Activated CD4-positive, CD25-positive, alpha-beta regulatory T cell treated with anti-CD3 and anti-CD28 coated beads, Interleukin-2, amount 50 U/mL, for 24 hours (primary cell): Measurements from ENCODE around the gene CNDP1.

Source experiments
- ATAC-seq, 2 donors: fragments of 150-1000 bp; cut with Tn5 transposase; one replicate each; pipeline ENCODE4 v1.10.0; 2021; ENCODE audit warnings: mild to moderate bottlenecking in 1 of 2, moderate library complexity in 1 of 2

CNDP1 gene

DNA sequence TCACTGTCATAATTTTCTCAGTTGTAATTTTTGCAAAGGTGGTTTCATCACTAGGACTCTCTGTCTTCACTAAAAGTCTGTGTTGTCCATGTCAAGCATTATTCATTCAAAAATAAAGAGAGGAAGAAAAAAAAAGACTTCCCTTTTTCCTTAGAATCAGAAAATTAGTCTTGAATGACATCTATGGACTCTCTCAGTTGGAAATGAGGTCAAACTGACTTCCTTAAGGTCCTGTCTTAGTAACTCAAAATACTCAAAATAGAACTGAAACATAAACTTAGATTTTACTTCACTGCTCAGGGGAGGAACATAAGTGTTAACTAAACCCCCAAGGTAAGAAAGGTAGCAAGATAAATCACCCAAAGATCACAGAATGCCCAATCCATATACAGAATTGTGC, 61.1 kb downstream of the CNDP1 start:
- no peak for ATAC-seq

DNA sequence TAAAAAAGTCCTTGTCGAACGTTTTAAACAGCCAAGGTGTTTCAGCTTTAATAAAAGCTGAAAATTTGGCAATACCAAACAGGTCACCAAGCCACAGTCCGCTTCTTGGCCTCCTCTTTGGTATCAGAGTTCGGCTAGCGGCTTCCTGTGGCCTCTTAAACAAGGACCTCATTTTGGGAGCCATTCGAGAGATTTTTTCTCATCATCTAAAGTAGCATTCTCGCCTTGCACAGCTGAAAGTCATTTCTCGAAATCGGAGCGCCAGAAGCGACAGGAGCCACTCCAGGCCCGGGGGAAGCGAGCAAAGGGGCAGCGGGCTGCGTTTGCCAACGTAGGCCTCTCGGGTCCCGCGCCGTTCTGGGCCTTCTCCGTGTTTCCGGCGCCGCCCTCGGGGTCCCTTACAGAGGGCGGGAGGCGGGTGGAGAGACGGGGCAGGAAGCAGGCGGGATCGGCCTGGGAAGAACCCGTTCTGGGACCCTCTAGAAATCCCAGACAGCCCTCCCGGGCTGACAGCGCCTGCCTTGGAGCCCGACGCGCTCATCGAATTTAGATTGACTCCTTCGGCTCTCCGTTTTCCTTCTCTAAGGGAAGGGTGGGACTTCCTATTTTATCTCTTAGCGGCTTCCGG, 62.8 kb downstream of the CNDP1 start:
- ATAC-seq = peak; percentile 45 to 52

DNA sequence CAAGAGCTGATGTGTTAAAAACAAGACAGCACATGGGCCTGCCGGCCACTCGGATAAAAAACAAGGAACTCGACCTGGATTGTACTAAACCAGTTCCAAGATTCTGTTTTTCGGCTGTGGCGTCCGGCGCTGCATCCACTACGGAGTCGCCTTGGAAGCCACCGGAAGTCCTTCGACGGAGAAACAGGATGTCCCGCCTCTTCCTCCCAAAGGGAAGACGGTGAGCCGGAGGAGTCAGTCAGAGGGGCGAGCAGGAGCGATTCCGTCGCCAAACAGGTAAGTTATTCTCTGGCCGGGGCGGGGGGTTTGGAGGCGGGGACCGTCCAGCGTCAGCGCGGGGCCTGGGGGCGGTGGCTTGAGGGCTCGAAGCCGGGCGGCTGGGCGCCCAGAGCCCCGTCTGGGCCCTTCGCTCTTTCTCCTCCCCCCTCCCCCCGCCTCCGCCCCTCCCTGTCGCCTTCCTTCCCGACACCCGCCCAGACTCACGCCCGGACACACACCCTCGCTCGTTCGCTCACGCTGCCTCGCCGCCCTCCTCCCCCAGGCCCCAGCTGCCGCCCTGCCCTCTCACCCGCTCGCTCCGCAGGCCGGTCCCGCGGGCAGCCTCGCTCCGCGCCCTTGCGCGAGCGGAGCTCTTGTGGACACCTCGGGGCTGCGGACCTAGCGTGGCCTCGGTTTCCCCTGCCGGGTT, 63.5 kb downstream of the CNDP1 start, which contains the start of gene ZNF407:
Gene ZNF407, plus strand, starts transcription at position 209 of the 688 bp plus-strand sequence. CDS start 33,150 bp downstream, outside the sequence.
- ATAC-seq = peak; percentile 80 to 86

DNA sequence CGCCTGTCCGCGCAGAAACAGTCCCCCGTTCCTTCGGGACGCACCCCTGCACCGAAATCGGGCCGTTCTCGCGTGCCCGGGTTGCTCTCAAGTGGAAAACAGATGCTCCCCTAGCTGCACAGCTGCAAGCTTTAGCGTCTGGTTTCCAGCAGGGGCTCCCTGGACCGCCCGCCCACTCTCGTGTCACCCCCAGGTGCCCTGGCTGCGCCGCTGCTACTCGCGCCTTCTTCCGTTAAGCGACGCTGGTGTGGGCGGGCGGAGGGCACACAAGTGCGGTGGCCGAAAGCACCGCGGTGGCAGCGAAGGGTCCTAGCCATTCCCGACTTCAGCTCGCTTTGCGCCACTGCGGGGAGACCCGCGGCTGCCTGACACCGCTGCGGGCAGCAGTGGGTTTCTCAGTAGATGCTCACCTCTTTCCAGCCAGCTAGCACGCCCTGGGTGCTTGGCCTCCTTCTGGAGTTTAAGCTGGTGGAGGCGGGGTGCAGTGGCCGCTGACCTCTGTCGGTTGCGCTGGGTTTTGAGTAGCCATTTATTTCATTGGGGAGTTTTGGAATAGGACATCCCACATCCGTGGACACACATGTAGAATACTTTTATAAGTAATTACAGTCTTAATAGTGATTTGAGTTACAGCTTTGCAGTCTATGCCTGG, 64.2 kb downstream of the CNDP1 start:
- ATAC-seq = peak; percentile 48 to 63

DNA sequence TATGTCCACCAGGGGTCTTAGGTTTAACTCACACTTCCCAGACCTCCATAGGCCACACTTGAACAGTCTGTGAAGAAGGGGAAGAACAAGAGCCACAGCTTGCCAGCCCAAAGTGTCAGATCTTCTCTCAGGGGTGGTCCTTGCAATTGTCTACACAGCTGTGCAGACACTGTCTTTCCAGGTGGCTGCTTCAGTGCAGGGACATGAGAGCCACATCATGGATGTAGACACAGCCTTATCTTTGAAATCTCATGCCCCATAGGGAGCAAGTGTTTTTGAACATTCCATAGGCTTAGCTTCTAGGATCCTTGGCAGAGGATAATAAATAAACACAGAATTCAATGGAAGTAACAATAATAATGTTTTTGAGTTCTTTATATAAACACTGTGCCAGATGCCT, 70.1 kb downstream of the CNDP1 start:
- ATAC-seq = no peak

DNA sequence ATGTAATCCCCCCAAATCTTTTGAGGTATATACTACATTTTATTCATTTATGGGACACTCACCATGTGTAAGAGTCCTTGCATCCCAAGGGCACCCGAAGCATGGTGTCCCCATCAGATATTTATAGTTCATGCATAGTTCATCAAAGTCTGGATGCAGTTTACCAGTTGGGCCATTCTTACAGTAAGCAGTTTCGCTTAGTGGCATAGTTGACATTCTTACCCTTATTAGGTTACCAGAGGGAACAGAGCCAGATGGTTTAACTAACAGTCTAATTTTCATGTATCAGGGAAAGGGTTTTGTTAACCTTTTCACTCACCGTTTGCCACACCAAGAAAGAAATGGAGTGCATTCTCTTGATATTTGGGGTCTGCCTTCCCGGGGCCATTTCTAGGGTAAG, 70.5 kb downstream of the CNDP1 start:
- ATAC-seq = no peak

DNA sequence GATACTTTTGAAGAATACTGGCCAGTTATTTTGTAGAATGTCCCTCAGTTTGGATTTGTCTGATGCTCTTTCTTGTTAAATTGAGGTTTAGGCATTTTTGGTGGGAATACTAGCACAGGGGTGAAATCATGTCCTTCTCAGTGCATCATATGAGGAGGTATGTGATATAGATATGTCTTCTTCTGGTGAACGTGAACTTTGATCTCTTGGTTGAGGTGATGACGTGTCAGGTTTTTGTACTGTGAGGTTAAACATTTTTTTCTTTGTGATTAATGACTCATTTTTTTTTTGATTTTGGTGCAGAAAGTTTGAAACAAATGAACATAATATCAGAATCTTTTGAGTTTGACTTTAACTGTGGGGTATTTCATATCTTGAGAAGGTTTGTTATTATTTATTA, 74.4 kb downstream of the CNDP1 start:
- ATAC-seq = no peak

DNA sequence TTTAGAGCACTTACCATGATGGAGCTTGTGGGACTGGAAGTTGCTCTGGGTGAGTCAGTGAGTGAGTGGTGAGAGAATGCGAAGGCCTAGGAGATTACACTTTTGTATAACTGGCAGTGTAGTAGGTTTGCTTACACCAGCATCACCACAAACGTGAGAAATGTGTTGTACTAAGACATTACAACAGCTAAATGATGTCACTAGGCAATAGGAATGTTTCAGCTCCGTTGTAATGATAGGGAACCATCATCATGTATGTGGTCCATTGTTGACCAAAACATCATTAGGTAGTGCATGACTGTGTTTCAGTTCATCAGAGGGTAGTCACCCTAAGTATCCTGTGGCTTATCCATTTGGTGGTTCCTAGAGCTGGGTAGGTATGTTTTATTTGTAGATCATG, 75.2 kb downstream of the CNDP1 start:
- no peak for ATAC-seq

DNA sequence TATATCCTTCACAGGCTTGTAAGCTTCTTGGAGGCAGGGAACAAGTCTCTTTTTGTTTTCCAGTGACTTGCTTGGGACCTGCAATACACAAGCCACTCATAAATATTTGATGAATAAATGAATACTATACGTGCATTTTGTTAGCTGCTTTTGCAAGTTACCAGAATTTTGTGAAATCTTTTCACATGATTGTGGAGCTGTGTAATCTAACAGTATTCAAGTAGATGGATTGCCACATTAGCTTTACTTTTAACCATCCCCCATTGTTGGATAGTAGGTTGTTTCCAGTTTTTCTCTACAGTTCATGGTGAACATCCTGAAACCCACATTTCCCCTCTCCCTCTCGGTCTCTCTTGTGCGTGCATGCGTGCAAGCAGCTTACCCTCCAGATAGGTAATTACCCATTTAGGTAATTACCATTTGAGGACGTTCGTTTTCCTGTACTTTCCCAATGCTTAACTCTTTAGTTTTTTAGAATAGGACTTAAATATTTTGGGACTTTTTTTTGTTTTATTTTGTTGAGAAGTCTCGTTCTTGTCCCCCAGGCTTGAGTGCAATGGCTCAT, 75.8 kb downstream of the CNDP1 start:
- no peak for ATAC-seq

DNA sequence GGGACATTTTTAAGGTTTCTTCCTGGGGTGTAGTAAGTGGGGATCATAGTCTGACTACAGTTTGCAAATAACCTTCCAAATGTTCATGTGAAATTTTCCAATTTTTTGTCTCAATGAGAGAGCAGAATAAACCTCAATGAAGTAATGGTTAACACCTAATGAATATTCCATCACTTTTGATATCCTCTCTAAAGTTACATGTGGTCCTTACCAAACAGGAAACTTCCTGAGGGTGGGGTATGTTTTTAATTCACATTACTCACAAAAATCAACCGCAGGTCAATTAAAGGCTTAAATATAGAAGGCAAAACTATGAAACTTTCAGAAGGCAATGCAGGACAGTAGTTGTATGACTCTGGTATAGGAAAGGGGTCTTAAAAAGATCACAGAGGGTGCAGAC, 76.6 kb downstream of the CNDP1 start:
- ATAC-seq = no peak

DNA sequence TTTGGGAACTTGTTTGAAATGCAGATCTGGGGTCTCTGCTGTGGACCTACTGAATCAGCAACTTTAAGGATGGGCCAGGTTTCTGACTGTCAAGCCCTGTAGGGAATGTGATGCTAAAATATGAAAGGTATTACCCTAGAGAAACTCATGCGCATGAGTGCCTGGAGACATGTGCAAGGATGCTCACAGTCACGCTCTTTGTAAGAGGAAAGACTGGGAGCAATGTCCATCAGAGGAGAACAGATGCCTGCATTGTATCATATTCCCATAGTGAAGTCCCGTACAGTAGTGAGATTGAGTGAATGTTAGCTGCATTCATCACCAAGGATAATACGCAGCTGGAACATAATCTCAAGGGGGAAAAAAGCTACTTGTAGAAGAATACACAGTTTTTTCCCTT, 77.5 kb downstream of the CNDP1 start:
- no peak for ATAC-seq

DNA sequence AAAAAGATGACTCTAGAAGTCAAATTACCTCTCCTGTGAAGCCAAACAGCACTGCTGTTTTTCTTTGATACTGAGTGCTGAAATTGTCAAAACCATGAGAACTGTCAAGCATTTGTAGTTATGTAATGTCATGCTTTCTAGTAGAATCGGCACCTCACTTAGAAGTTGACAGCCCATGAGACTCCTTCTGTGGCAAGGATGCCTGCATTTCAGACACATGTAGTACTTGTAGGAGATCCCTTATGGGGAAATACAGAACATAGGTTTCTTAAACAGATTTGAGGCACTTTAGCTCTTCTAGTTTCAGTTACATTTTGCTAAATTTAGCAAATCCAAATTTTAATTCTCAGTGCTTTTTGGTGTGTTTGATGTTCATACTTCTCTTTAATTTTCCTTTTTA, 79.1 kb downstream of the CNDP1 start:
- ATAC-seq = no peak

DNA sequence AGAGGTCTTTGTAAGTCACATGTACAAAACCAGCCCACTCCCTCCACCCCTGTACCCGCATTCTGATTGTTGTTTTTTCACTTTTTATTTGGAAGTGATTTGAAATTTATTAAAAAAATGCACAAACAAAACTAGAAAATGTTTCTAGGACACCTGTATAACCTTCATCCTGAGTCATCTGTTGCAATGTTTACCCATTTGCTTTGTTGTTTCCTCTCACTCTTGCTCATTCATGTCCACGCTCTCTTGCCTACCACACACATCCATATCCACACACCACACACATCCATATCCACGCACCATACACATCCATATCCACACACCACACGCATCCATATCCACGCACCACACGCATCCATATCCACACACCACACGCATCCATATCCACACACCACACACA, 82.2 kb downstream of the CNDP1 start:
- ATAC-seq = no peak

DNA sequence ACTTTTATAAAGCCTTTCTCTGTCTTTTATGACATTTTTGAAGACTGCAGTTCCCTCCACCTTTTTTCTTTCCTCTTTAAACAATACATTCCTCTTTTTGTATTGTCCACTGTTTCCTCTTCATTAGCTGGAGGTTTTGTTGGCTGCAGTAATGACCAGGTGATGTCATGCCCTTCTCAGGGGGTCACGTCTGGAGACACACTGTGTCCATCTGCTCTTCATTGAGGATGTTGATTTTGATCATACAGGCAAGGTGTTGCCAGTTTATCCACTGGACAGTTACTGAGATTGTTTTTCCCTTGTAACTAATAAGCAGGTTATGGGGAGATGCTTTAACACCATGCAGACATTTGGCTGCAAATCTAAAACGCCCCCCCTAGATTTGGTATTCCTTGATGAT, 83.2 kb downstream of the CNDP1 start:
- ATAC-seq = no peak

DNA sequence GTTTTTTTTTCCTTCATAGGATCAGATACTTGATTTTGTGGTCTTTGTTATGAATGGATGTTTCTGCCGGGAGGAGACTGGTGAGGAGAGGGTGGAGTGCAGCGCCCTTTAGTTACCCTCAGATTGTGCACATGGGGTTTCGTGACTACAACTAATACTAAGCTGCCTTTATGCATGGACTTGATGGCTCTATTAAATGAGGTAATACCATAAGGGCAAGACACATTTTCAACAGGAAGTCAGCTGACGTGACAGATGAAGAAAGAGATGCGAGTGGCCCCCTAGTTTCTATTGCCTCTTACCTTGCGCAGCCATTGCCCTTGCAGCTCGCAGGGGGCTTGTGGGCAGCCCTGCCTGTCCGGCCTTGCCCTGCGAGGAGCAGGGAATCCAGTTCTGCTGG, 87.8 kb downstream of the CNDP1 start:
- no peak for ATAC-seq

DNA sequence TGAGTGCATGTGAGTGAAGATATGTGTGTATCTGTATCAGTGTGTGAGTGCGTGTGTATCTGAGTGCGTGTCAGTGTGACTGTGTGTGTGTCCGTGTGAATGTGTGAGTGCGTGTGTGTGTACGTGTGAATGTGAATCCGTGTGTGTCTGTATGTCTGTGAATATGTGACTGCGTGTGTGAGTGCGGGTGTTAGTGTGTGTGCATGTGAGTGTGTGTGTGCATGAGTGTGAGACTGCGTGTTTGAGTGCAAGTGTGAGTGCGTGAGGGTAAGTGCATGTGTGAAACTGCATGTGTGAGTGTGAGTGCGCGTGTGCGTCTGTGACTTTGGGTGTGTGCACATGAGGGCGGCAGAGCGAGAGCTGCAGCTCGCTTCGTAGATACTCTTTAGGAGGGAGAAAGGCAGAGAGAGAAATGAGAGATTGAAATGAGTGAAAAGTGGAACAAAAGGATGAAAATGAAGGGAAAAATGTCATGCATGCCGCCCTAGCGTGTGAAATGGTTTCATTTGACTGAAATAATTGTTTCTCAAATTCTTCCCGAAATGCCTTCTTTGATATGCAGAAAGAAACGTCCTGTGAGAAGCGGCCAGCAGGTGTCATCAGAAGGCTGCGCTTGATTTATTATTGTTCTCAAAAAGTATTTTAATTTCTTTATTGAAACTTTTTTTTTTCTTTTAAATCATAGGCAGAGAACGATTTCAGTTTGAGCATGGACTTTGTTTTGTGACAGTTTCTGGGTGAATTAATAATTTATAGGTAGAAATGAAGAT, 88.9 kb downstream of the CNDP1 start:
- ATAC-seq = no peak

DNA sequence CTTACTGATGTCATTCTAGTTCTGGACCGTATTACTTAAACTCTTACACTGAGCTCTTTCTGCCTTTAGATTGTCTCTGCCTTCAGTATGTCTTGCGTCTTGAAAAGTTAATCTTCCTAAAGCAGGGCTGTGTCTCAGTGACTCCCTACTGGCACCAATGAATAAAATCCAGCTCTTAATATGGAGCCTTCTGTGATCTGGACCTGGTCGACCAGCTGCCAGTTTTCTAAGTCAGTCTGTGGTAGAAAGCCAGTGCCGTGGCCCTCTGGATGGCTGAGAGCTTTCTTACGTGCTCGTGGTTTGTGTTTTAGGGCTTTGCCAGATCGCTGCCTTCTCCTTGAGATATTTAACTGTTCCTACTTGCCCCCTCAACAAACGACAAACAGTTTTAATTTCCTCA, 90.2 kb downstream of the CNDP1 start:
- no peak for ATAC-seq

DNA sequence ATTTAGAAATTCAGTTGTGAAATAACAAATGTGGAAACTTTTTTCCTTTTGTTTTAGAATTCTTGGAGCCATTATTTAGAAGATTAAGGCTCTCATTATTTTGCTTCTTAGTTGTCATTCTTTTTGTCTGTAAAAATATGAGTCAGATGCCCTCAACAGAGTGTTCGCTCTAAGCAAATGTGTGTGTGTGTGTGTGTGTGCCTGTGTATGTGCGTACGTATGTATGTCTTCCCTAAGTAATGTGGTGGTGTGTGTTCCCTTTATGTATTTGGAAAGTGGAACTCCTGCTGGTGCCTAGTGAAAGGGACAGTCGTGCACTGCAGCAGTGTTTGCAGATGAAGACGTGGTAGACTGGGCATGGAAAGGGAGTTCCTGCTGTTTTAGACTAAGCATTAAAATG, 90.9 kb downstream of the CNDP1 start:
- no peak for ATAC-seq

DNA sequence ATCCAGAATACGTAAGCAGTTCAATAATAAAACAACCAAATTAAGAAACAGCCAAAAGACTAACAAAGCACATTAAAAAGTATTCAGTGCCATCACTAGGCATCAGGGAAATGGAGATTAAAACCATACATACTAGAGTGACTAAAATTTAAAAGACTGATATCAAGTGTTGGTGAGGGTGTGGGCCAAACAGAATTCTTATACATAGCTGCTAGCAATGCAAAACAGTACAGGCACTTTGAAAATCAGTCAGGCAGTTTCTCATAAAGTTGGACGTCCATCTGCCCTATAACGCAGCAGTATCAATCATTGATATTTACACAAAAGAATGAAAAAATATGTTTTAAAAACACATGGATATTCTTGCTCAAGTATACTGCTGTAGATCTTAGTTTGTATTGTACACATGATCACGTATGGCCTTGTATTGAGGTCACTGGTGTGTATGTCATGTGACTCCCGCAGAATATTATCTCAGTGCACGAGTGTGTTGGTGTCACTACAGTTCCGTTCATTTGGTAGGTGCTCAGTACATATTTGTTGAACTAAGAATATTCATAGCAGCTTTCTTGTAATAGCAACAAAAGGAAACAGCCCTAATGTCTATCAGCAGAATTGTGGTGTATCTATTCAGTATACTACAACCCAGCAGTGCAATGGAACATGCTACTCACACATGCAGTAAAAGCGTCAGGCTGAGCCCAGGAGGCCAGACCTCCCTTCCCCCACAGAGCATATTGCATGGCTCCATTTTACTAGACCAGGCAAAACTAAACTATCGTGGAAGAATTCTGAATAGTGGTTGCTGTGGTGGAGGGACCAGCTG, 92.0 kb downstream of the CNDP1 start:
- ATAC-seq = no peak

DNA sequence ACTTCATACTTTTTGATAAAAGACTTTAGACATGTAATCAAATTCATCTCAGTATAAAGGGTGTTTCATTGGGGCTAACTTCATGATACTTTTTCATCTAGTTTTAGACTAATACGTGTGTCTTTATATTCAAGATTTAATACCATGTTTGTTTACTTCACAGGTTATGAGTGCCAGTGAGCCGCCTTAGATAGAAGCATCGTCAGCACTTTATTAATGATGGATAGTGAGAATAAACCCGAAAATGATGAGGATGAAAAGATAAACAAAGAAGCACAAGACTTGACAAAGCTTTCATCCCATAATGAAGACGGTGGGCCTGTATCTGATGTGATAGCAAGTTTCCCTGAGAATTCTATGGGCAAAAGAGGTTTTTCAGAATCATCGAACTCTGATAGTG, 96.5 kb downstream of the CNDP1 start:
- ATAC-seq = no peak

DNA sequence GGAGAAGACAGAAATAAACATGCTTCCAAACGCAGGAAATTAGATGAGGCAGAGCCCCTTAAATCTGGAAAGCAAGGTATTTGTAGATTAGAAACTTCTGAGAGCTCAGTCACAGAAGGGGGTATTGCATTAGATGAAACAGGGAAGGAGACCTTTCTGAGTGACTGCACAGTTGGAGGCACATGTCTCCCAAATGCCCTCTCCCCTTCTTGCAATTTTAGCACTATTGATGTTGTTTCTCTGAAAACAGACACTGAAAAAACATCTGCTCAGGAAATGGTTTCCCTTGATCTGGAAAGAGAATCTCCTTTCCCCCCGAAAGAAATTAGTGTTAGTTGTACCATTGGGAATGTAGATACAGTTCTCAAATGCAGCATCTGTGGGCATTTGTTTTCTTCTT, 96.9 kb downstream of the CNDP1 start:
- no peak for ATAC-seq
